MM.1S (cell line): ENCODE measurements around the gene GAREM2.

Experiments used
- DNase-seq: peaks from one replicate; pipeline ENCODE4 v3.0.0-alpha.2; 2015
- H2AFZ ChIP-seq: fragments of 300-600 bp; sonication (generic); 2 replicates; pipeline ENCODE4 v1.6.0; 2016; ENCODE audit warnings: antibody characterized with exemption, low read length
- H3F3A ChIP-seq: fragments of 300-600 bp; sonication (generic); 2 replicates; pipeline ENCODE4 v1.6.1; 2016; ENCODE audit warnings: mild to moderate bottlenecking, antibody characterized with exemption, low read length, moderate library complexity, mixed read lengths; ENCODE audit not compliant: insufficient read depth
- H3K27ac ChIP-seq: fragments of 300-600 bp; sonication (generic); 2 replicates; pipeline ENCODE4 v1.5.1; 2016; ENCODE audit warnings: mild to moderate bottlenecking, low read length
- H3K27me3 ChIP-seq: fragments of 300-600 bp; sonication (generic); replicated peaks from 2 replicates; pipeline ENCODE4 v1.6.0; 2016; ENCODE audit warnings: low read length; ENCODE audit not compliant: insufficient read depth
- H3K36me3 ChIP-seq: fragments of 300-600 bp; sonication (generic); replicated peaks from 2 replicates; pipeline ENCODE4 v1.6.1; 2016; ENCODE audit warnings: mild to moderate bottlenecking, low read length, mixed read lengths; ENCODE audit not compliant: insufficient read depth
- H3K4me1 ChIP-seq: fragments of 300-600 bp; sonication (generic); 2 replicates; pipeline ENCODE4 v1.6.1; 2016; ENCODE audit warnings: low read length, mixed read lengths
- H3K4me2 ChIP-seq: fragments of 300-600 bp; sonication (generic); 2 replicates; pipeline ENCODE4 v1.6.0; 2016; ENCODE audit warnings: low read depth, low read length
- H3K4me3 ChIP-seq: fragments of 300-600 bp; sonication (generic); 2 replicates; pipeline ENCODE4 v1.5.1; 2016; ENCODE audit warnings: low read length, mixed read lengths
- H3K79me2 ChIP-seq: fragments of 300-600 bp; sonication (generic); 2 replicates; pipeline ENCODE4 v1.6.1; 2016; ENCODE audit warnings: mixed run types, low read length, mixed read lengths
- H3K9ac ChIP-seq: fragments of 300-600 bp; sonication (generic); 2 replicates; pipeline ENCODE4 v1.6.1; 2016; ENCODE audit warnings: low read length, mixed read lengths
- H3K9me2 ChIP-seq: fragments of 300-600 bp; sonication (generic); replicated peaks from 2 replicates; pipeline ENCODE4 v1.6.1; 2016; ENCODE audit warnings: mild to moderate bottlenecking, low read length, mixed read lengths; ENCODE audit not compliant: insufficient read depth
- H3K9me3 ChIP-seq: fragments of 300-600 bp; sonication (generic); replicated peaks from 2 replicates; pipeline ENCODE4 v1.6.1; 2016; ENCODE audit warnings: mild to moderate bottlenecking, low read length, mixed read lengths; ENCODE audit not compliant: insufficient read depth
- H4K20me1 ChIP-seq: fragments of 300-600 bp; sonication (generic); 2 replicates; pipeline ENCODE4 v1.6.1; 2016; ENCODE audit warnings: mild to moderate bottlenecking, low read length, moderate library complexity, mixed read lengths; ENCODE audit not compliant: insufficient read depth
- CTCF ChIP-seq: fragments of 300-600 bp; sonication (generic); IDR thresholded peaks from 2 replicates; pipeline ENCODE4 v1.5.1; 2016; ENCODE audit warnings: antibody characterized with exemption, low read length, mixed read lengths
- EZH2 ChIP-seq: fragments of 300-600 bp; sonication (generic); optimal IDR thresholded peaks from 2 replicates; pipeline ENCODE3; 2017; ENCODE audit warnings: low read depth, mild to moderate bottlenecking, antibody characterized with exemption, low read length, mixed read lengths
- EZH2phosphoT487 ChIP-seq: fragments of 300-600 bp; sonication (generic); IDR thresholded peaks from 2 replicates; pipeline ENCODE4 v1.6.1; 2018; ENCODE audit warnings: antibody characterized with exemption, low read length

GAREM2 gene

GRCh38 chr2:26202981-26203490 is 30.1 kb downstream of the GAREM2 start:
- DNase-seq: no peak
- Histone ChIP-seq H3K4me3 (no peak overlapping the region), H3K4me1 (no peaks in the 10 kb centered on the region), H3K27me3 (no peaks in the 10 kb centered on the region), H4K20me1 (no peaks in the 10 kb centered on the region), H3K4me2 (no peak overlapping the region), H3K79me2 (no peaks in the 10 kb centered on the region), H3F3A (no peaks in the 10 kb centered on the region), H3K9ac (no peak overlapping the region), H3K36me3 (no peaks in the 10 kb centered on the region; the same call in 1 of the 2 replicates), H3K27ac (no peak overlapping the region), H2AFZ (no peak overlapping the region), H3K9me2 (no peaks in the 10 kb centered on the region), H3K9me3 (no peaks in the 10 kb centered on the region)
- TF ChIP-seq EZH2phosphoT487: no peak
- no peak for TF ChIP-seq CTCF
- TF ChIP-seq EZH2: no peak

- no peaks in the 10 kb centered on the region for H3K79me2 ChIP-seq
- H2AFZ ChIP-seq: no peak overlapping the region
- DNase-seq: no peak
- TF ChIP-seq EZH2phosphoT487 (no peak), CTCF (no peak), EZH2 (no peak)
- no peaks in the 10 kb centered on the region for H3K9me3 ChIP-seq
- no peaks in the 10 kb centered on the region for H3K4me1 ChIP-seq
- no peaks in the 10 kb centered on the region for H3K9me2 ChIP-seq
- H3K4me2 ChIP-seq: no peak overlapping the region
- H3K9ac ChIP-seq: no peak overlapping the region
- H3K4me3 ChIP-seq: no peak overlapping the region
- H3K27ac ChIP-seq: no peak overlapping the region
- no peaks in the 10 kb centered on the region; the same call in 1 of the 2 replicates for H3K36me3 ChIP-seq
- no peaks in the 10 kb centered on the region for H4K20me1 ChIP-seq
- H3F3A ChIP-seq: no peaks in the 10 kb centered on the region
- no peaks in the 10 kb centered on the region for H3K27me3 ChIP-seq
Measured at GRCh38 chr2:26203906-26204305, 31.0 kb downstream of the GAREM2 start.

GRCh38 chr2:26212011-26212410 is 39.1 kb downstream of the GAREM2 start:
- DNase-seq: no peak
- no peaks in the 10 kb centered on the region for H3K4me1 ChIP-seq
- TF ChIP-seq CTCF (no peak), EZH2phosphoT487 (no peak), EZH2 (no peak)
- no peaks in the 10 kb centered on the region for H3K9me3 ChIP-seq
- no peaks in the 10 kb centered on the region for H4K20me1 ChIP-seq
- H3K9ac ChIP-seq: no peak overlapping the region
- H3K4me3 ChIP-seq: no peak overlapping the region
- H3K36me3 ChIP-seq: no peaks in the 10 kb centered on the region
- no peaks in the 10 kb centered on the region for H3K79me2 ChIP-seq
- H2AFZ ChIP-seq: no peak overlapping the region
- H3K27me3 ChIP-seq: no peaks in the 10 kb centered on the region
- H3K9me2 ChIP-seq: no peaks in the 10 kb centered on the region
- H3F3A ChIP-seq: no peaks in the 10 kb centered on the region
- H3K4me2 ChIP-seq: no peak overlapping the region
- no peak overlapping the region for H3K27ac ChIP-seq
